Activated T-cell treated with anti-CD3 and anti-CD28 coated beads, Interleukin-2, amount 50 U/mL, for 72 hours (primary cell): ENCODE measurements around the gene KLK12. TPM values are rescaled to one million over a fixed set of nuclear protein-coding genes. Genes with fewer than 3 reads are reported as not detected.
"Not testable (repeated sequence)": the region's sequence is repeated elsewhere in the genome, so short reads cannot be mapped to it uniquely, and the experiment has no call there.

Source experiments
- ATAC-seq, 2 donors: fragments of 150-1000 bp; cut with Tn5 transposase; replicated peaks in 1 of 2; 2 replicates each; pipeline ENCODE4 v1.10.0; 2021; ENCODE audit warnings: moderate library complexity in 2 of 2, mild to moderate bottlenecking in 1 of 2
- DNase-seq, 2 donors: peaks; one replicate each; pipeline ENCODE4 v3.0.0; 2021 to 2022; ENCODE audit warnings: mixed read lengths in 1 of 2
- H3K27ac Mint-ChIP-seq: one replicate; pipeline ENCODE4 v1.8.0; 2022; ENCODE audit warnings: mild to moderate bottlenecking, moderate library complexity, mixed read lengths
- H3K27me3 Mint-ChIP-seq: one replicate; pipeline ENCODE4 v1.8.0; 2022; ENCODE audit warnings: low read depth, mixed read lengths
- H3K36me3 Mint-ChIP-seq, 2 donors: one replicate each; pipeline ENCODE4 v1.8.0; 2022; ENCODE audit warnings: mixed read lengths in 2 of 2, mild to moderate bottlenecking in 1 of 2; ENCODE audit not compliant: insufficient read depth in 2 of 2
- H3K4me1 Mint-ChIP-seq: one replicate; pipeline ENCODE4 v1.8.0; 2022; ENCODE audit warnings: low read depth, mixed read lengths
- H3K4me3 Mint-ChIP-seq, 2 donors: one replicate each; pipeline ENCODE4 v1.8.0; 2022; ENCODE audit warnings: mild to moderate bottlenecking in 2 of 2, mixed read lengths in 2 of 2, moderate library complexity in 2 of 2
- H3K9me3 Mint-ChIP-seq, 2 donors: one replicate each; pipeline ENCODE4 v1.8.0; 2022; ENCODE audit warnings: mixed read lengths in 2 of 2
- total RNA-seq, 2 donors: library from RNA; stranded (reverse); gene quantifications; one replicate each; pipeline ENCODE4 v1.2.3, GENCODE V29; 2022

The KLK12 gene
- total RNA-seq, 2 donors from 2014 or later, result not detected

DNA sequence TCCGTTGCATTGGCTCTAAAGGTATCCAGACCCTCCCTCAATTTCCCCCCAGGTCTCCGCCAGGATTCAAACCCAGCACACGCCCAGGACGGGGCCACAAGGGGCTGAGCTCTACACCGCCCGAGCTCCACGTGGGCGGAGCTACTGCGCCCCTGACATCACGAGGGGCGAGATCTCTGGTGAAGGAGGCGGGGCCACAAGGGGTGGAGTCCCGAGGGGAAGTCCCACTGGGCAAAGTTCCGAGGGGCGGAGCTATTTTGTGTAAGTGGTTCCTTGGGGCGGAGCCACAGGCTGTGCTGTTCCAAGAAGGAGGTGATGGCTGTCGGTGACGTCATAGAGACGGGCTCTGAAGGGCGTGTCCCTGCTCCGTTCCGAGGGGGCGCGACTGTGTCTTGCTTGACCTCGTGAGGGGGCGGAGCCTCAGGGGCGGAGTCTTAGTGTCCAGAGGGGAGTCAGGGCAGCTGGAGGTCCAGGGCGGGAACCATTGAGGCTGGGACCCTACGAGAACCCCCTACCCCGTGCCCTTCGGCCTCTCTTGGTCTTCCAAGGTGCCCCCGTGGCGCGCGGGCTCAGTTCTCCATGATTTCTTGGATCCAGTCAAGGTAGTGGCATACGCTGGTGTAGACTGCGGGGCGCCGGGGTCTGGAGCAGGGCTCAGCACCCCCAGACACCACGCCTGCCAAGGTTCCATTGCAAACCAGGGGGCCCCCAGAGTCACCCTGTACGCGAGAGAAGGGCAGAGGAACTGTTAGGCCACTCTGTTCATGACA, 32.1 kb downstream of the KLK12 start:
- ATAC-seq, result peak; percentile 31 to 35

DNA sequence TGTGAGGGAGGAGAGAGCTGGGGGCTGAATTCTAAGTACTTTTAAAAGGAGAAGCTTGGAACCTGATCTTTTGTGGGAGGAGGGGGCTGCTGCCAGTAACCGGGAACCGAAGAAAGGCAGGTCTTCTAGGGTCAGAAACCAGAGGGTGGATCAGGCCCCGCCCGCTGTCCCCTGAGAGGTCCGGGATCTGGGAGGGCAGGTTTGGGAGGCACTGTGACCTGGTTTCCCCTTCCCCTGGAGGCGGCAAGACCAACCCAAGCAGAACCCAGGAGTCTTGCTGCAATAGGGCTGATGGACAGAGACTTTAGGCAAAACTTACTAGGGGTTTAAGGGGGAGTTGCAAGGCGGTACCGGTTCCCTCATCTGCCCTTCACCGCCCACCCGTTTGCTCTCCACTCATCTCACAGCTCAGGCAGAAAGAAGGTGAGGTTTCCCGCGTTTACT, 32.7 kb downstream of the KLK12 start:
- H3K27ac Mint-ChIP-seq, result no peak overlapping the region
- H3K9me3 Mint-ChIP-seq, result no peaks in the 10 kb centered on the region
- no peak for DNase-seq
- H3K4me3 Mint-ChIP-seq, result peak overlapping the region in 1 of 2 donors; percentile 42
- H3K4me1 Mint-ChIP-seq, result no peaks in the 10 kb centered on the region
- peaks cover 28% of the 10 kb centered on the region for H3K27me3 Mint-ChIP-seq
- H3K36me3 Mint-ChIP-seq, result no peaks in the 10 kb centered on the region
- ATAC-seq, result no peak

More for the DNA sequence above, 32.1 kb downstream of the KLK12 start:
- H3K36me3 Mint-ChIP-seq, result no peaks in the 10 kb centered on the region
- H3K9me3 Mint-ChIP-seq, result no peaks in the 10 kb centered on the region
- no peaks in the 10 kb centered on the region for H3K4me1 Mint-ChIP-seq
- no peak overlapping the region for H3K27ac Mint-ChIP-seq
- peaks cover 28% of the 10 kb centered on the region for H3K27me3 Mint-ChIP-seq
- H3K4me3 Mint-ChIP-seq, result peak overlapping the region in 1 of 2 donors; percentile 42
- DNase-seq, result peak; percentile 22

- DNase-seq, result no peak
- Mint-ChIP-seq H3K27ac (no peak within 1 kb of the TSS), H3K4me3 (peak within 1 kb of the TSS in 1 of 2 donors; percentile 42), H3K27me3 (peaks cover 28% of the 10 kb centered on the region), H3K4me1 (no peaks in the 10 kb centered on the region), H3K9me3 (no peaks in the 10 kb centered on the region), H3K36me3 (no peaks in the 10 kb centered on the region)
- ATAC-seq, result no peak
Measured at GRCh38 chr19:51001515-51001914, 33.3 kb downstream of the KLK12 start, which contains the start of gene KLK8. Gene KLK8 (minus strand): TSS chr19:51001604. CDS start chr19:51001167, 437 bp downstream.

GRCh38 chr19:51000981-51001380, 33.8 kb downstream of the KLK12 start:
- H3K9me3 Mint-ChIP-seq, result no peaks in the 10 kb centered on the region
- ATAC-seq, result no peak
- DNase-seq, result no peak
- H3K36me3 Mint-ChIP-seq, result no peaks in the 10 kb centered on the region
- peaks cover 28% of the 10 kb centered on the region for H3K27me3 Mint-ChIP-seq
- H3K27ac Mint-ChIP-seq, result no peak overlapping the region
- H3K4me1 Mint-ChIP-seq, result no peaks in the 10 kb centered on the region
- no peak overlapping the region for H3K4me3 Mint-ChIP-seq

DNA sequence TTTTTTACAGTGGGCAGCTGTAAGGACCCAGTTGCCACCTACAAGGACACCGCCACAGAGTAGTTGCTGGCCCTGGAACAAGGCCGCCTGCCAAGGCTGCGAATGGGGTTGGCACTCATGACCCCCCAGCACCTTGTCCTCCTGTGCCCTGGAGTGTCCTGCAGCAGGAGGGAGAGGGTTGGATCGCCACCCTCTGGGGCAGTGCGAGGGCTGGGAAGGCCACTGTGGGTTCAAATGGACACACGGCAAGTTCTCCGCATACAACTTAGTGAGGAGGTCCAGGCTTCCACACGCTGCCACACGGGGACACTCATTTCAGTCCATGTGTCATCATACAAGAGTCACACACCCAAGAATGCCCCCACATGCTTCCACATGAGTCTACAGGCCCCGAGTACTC, 34.4 kb downstream of the KLK12 start:
- DNase-seq, result no peak
- peaks cover 28% of the 10 kb centered on the region for H3K27me3 Mint-ChIP-seq
- H3K27ac Mint-ChIP-seq, result no peak overlapping the region
- ATAC-seq, result no peak
- H3K9me3 Mint-ChIP-seq, result no peaks in the 10 kb centered on the region
- no peaks in the 10 kb centered on the region for H3K36me3 Mint-ChIP-seq
- no peaks in the 10 kb centered on the region for H3K4me1 Mint-ChIP-seq
- no peak overlapping the region for H3K4me3 Mint-ChIP-seq

DNA sequence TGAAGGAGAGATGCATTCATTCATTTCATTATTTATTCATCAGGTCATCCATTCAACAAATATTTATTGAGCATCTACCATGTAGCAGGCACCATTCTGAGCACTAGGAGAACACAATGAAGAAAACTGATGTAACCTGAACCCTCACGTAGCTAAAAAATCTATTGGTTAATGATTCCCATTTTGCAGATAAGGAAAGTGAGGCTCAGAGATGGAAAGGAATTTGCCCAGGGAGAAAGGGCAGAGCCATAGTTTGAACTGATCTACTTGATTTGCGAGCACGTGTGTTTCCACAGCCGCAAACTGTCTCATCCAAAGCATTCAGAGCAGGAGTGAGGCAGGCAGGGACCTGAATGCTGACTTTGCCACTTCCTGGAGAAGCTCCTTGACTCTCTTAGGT, 36.1 kb downstream of the KLK12 start:
- DNase-seq, result no peak
- peaks cover 28% of the 10 kb centered on the region for H3K27me3 Mint-ChIP-seq
- no peak for ATAC-seq
- H3K27ac Mint-ChIP-seq, result no peak overlapping the region
- no peak overlapping the region for H3K4me3 Mint-ChIP-seq
- no peaks in the 10 kb centered on the region for H3K4me1 Mint-ChIP-seq
- H3K36me3 Mint-ChIP-seq, result no peaks in the 10 kb centered on the region
- no peaks in the 10 kb centered on the region for H3K9me3 Mint-ChIP-seq

DNA sequence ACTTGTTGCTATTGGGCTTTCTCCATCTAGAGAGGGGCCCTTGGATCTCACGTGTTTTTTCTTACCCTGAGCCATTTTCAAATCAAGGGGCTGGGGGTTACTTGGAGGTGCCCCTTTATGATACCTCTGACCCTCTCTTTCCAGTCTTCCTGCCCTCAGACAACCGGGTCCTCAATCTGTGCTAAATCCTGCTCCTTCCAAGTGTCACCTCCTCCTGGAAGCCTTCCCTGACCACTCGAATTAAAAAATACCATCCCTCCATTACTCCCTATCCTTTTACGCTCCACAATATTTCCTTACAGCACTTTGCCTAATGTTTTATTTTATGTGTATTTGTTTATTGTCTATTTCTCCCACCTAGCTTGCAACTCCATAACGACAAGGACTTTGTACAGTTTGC, 36.7 kb downstream of the KLK12 start:
- DNase-seq (no peak), ATAC-seq (no peak)
- Mint-ChIP-seq H3K4me3 (no peak overlapping the region), H3K4me1 (no peaks in the 10 kb centered on the region), H3K27ac (no peak overlapping the region), H3K27me3 (peaks cover 28% of the 10 kb centered on the region), H3K36me3 (no peaks in the 10 kb centered on the region), H3K9me3 (no peaks in the 10 kb centered on the region)

GRCh38 chr19:50994129-50994528, 40.7 kb downstream of the KLK12 start:
- H3K27ac Mint-ChIP-seq, result no peak overlapping the region
- no peak overlapping the region for H3K4me3 Mint-ChIP-seq
- DNase-seq (no peak), ATAC-seq (no peak)
- no peaks in the 10 kb centered on the region for H3K4me1 Mint-ChIP-seq
- no peaks in the 10 kb centered on the region for H3K36me3 Mint-ChIP-seq
- H3K27me3 Mint-ChIP-seq, result peaks cover 24% of the 10 kb centered on the region
- peaks cover 0 to 1% of the 10 kb centered on the region in 2 donors for H3K9me3 Mint-ChIP-seq

DNA sequence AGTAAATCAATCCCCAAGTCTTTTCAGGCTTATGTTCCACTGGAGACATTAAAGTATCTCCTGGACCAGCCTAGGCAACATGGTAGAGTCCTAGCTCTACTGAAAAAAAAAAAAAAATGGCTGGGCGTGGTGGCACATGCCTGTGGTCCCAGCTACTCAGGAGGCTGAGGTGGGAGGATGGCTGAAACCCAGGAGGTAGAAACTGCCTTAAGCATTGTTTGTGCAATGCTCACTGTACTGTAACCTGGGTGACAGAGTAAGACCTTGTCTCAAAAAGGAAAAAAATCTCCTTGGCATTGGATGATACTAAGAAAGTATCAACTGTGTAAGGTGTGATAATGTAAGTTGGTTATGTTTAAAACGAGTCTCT, 42.2 kb downstream of the KLK12 start:
- ATAC-seq (no peak), DNase-seq (no peak)
- Mint-ChIP-seq H3K9me3 (peaks cover 0 to 1% of the 10 kb centered on the region in 2 donors), H3K4me3 (no peak overlapping the region), H3K4me1 (no peaks in the 10 kb centered on the region), H3K27me3 (peaks cover 22% of the 10 kb centered on the region), H3K36me3 (no peaks in the 10 kb centered on the region), H3K27ac (no peak overlapping the region)

DNA sequence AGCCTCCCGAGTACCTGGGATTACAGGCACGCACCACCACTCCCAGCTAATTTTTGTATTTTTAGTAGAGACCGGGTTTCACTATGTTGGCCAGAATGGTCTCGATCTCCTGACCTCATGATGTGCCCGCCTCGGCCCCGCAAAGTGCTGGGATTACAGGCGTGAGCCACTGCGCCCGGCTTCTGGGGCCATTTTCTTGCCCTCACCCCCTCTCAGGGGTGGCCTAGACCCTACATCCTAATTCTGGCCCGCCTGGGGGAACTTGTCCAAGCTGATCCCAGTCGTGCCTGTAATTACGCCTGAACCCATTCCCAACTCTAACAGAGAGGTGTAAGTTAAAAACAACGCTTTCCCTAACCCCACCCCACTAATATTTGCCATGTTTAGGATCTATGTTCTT, 50.4 kb downstream of the KLK12 start:
- not testable (repeated sequence) for H3K4me3 Mint-ChIP-seq, H3K27ac Mint-ChIP-seq, ATAC-seq, H3K36me3 Mint-ChIP-seq, H3K4me1 Mint-ChIP-seq, H3K9me3 Mint-ChIP-seq, DNase-seq
- peaks cover 62% of the 10 kb centered on the region for H3K27me3 Mint-ChIP-seq

DNA sequence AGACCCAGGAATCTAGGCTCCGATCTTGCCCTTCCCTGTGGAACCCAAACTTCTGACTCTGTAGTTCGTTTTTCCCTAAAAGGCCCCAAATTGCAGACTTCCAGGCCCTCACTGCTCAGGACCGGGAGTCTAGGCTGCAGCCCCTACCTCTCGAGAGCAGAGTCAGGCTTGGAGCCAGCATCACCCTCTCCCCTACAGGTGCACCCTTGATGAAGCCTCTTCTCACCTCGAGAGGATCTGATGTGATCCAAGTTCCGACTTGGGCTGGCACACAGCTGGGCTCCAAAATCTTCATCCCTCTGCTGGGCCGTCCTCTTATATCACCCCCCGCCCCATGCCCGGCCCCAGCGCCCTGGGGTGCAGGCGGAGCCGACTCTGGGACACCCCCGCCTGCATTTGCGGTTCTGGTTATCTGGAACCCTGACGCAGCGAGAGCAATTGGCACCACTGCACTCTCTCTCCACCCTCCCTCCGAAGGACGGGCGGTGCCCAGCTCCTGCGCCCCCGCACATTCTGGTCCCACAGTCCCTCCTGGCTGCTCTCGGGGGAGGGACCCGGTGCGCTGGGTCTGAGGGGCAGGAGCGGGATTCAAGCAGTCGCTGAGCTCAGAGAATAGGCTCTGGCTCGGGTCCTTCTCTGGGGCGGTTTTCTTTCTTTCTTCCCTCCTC, 51.0 kb downstream of the KLK12 start, which contains the start of gene KLK7:
Gene KLK7 (minus strand): TSS at position 293 of the 668 bp plus-strand sequence. CDS start 1,518 bp downstream, outside the sequence.
- H3K27ac Mint-ChIP-seq, result no peak within 1 kb of the TSS
- no peak within 1 kb of the TSS for H3K4me3 Mint-ChIP-seq
- H3K36me3 Mint-ChIP-seq, result no peaks in the 10 kb centered on the region
- no peaks in the 10 kb centered on the region for H3K4me1 Mint-ChIP-seq
- no peak for DNase-seq
- peaks cover 59% of the 10 kb centered on the region for H3K27me3 Mint-ChIP-seq
- no peak for ATAC-seq
- no peaks in the 10 kb centered on the region for H3K9me3 Mint-ChIP-seq

DNA sequence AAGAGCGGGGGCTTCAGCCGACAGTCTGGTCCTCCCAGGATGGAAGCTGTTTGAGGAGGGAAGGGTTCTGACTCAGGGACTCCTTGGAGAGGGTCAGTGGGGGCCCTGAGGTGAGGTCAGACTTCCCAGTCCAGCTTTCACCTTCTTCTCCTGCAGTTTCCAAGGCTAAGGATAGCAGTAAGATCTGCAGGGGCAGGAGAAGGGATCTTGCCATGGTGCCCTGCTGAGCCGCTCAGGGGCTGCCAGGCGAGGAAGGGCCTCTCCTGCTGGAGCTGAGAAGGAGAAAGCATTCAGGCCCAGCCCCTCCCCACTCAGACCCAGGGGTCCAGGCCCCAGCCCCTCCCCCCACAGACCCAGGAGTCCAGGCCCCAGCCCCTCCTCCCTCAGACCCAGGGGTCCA, 52.6 kb downstream of the KLK12 start:
- ATAC-seq, result no peak
- Mint-ChIP-seq H3K4me1 (no peaks in the 10 kb centered on the region), H3K4me3 (no peak overlapping the region), H3K36me3 (no peaks in the 10 kb centered on the region), H3K27me3 (peaks cover 70% of the 10 kb centered on the region), H3K9me3 (no peaks in the 10 kb centered on the region), H3K27ac (no peak overlapping the region)
- DNase-seq, result no peak

DNA sequence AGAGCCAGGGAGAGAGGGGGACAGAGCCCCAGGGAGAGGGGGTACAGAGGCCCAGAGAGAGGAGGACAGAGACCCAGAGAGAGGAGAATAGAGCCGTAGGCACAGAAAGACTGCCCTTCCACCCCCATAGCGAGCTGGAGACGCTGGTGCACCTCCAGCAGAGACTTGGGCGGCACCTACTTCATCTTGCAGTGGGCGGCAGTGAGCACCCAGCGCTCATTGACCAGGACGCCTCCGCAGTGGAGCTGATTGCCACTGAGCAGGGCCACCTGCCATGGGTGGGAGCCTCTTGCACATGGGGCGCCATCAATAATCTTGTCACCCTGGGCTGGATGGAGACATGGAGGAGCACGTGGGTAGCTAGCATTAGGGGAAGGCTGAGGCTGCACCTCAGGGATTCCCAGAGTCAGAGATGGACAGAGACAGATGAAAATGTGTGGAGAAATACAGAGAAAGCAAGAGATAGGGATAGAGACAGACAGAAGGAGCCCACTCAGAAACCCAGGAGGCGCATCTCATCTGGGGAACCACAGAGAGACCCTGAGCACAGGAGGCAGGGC, 53.1 kb downstream of the KLK12 start:
- DNase-seq (no peak), ATAC-seq (no peak)
- Mint-ChIP-seq H3K36me3 (no peaks in the 10 kb centered on the region), H3K4me3 (no peak overlapping the region), H3K4me1 (no peaks in the 10 kb centered on the region), H3K9me3 (no peaks in the 10 kb centered on the region), H3K27me3 (peaks cover 75% of the 10 kb centered on the region), H3K27ac (no peak overlapping the region)
